DMS53 (cell line): ENCODE measurements around the gene TBC1D8.
A peak's percentile ranks its signal among the peaks of the same experiment; 100 is the strongest.

Source experiments
- DNase-seq: peaks from one replicate; lab custom pipeline; 2025; lab: John Stamatoyannopoulos, UW

The TBC1D8 gene

DNA sequence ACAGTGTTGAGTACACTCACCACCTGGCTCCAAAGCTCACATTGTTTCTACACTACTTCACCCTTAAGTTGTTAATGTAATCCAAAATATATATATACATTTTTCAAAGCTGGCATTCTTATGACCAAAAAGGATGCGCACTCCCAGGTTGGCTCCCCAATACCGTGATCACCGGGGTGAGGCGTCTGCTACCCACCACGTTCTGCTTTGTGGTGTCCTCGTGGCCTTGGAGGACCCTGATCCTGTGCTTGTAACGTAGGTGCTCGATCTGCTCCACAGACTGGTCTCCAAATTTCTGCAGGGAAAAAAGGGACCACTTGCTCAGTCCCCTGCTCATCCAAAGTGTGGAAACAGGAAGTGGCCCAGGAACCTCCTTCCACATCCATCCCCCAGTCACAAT, 123.3 kb downstream of the TBC1D8 start:
- no peak for DNase-seq

DNA sequence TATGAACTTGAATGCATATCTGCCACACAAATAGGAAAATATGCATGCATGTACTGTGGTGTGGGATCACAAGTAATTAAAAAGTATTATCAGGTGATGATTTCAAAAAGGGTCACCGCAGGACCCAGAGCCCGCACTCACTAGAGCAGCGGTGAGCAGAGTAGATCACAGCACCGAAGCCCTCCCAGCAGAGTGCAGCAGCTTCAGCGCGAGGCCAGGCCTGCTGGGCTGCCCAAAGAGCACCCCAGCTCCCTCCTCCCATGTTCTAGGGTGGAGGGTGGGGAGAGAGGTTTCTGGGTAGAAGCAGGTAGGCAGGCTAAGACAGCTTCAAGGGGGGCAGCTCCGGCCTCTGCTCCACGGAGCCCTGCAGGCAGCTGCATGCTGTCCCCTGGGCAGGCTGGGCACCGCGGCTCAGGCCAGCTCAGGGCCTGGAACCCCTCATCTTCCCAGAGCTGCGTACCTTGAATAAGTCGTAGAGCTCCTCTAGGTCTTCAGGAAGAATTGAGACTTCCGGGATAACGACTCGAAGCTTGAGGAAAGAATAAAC, 124.2 kb downstream of the TBC1D8 start:
- no peak for DNase-seq

DNA sequence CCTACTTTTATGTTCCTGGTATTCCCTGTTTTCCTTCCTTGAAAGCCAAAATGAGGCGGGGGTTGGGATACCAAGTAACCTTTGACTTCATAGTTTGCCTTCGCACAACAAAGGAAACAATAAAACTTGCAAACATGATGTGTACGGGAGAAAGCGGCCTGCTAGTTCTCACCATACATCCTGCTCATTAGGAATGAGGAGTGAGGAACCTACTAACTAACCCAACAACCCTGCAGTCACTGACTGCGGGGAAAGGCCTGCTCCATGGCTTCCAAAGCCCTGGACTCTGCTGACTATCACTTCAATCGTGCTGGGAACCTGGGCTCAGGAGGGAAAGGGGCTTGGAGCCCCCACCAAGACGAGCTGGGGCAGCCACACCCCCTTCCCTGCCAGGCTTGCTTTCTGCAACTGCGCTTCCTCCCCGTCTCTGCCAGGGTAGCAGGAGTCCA, 124.9 kb downstream of the TBC1D8 start:
- DNase-seq: no peak

DNA sequence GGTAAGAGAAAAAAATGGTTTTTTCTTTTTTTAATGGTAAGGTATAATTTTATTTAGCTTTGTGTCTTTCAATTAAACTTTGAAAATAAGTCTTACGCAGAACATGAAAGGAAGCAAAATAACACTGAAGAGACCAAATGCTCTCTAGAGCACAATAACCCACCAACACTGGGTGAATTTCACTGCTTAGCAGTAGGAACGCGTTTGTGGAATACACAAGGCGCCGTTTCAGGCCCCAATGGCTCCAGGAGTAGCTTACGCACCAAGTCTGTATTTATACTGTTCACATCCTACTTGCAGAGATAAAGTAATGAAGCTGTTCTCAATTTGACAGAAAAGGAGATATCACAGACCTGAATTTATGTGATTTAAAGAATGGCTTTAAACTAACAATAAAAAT, 125.6 kb downstream of the TBC1D8 start:
- no peak for DNase-seq

DNA sequence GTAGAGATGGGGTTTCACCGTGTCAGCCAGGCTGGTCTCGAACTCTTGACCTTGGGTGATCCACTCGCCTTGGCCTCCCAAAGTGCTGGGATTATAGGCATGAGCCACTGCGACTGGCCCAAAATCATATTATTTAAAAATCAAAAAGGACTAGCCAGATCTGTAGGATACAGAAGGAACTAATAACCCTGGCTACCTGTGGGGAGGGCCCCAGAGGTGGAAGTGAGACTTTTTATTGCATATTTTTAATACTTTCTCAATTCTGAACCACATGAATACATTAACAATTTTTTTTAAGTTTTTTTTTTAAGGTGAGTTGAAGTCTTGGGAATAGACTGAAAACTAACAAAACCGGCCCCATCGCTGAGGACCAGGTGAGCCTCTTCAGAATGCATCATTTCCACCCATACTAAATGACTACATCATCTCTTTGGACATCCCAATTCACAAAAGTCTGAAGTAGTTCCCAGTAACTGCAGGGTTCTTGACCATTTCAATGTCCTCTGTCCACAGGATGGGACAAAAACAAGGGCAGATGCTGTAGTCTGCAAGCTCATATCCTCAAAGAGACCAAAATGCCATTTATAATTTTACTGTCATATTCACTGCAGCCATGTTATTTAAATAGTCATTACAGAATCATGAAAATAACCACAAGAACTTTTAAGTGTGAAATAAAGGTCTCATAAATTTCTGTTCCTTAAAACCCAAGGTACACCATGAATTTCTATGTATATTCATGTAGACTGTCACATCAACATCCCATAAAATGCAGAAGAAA, 127.7 kb downstream of the TBC1D8 start:
- DNase-seq: no peak

DNA sequence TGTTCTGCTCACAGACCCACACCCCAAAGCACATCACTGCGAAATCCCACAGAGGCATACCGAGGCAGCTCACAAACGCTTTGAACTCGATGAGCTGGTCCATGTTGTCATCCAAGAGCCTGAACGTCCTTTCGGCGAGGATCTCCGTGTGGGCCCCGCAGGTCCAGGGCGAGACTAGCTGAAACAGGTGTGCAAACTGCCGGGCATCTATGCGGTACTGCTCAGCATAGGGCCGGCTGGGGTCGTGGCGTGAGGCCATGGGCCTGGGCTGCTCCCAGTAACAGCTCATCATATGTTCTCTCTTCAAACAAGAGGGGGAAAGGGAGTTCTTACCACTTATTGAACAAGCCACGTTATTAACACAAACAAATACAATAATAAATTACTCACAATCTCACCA, 129.0 kb downstream of the TBC1D8 start:
- DNase-seq: no peak

DNA sequence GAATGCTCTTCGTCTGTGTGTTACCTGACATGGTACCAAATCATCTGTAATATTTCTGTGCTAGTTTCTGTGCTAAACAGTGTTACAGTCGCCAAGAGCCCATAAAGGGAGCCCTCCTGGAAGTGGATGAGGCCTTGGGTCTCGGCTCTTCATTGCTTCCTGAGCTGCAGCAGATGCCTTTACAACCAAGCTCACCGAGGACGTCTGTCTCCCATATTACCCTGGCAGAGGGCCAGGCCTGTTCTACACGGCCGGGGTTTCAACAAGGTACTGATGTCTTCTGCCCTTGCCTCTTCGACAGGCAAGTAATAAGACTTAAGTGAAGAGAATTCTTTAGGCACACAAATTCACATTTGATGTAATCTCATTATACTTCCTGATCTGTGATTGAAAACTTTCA, 132.2 kb downstream of the TBC1D8 start:
- no peak for DNase-seq

DNA sequence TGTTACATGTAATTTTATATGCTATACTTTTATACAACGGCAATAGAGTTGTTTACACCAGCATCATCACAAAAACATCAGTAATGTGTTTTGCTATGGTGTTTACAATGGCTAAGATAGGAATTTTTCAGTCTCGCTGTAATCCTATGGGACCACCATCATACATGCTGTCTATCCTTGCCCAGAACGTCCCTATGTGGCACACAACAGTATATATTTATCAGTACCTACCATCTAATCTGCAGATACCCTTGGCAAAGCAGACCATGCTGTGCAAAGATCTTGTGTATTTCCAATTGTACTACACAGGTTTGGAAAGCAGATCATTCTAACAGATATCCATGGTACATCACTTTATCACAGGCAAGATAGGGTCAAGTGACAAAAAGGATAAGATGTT, 133.8 kb downstream of the TBC1D8 start:
- no peak for DNase-seq

DNA sequence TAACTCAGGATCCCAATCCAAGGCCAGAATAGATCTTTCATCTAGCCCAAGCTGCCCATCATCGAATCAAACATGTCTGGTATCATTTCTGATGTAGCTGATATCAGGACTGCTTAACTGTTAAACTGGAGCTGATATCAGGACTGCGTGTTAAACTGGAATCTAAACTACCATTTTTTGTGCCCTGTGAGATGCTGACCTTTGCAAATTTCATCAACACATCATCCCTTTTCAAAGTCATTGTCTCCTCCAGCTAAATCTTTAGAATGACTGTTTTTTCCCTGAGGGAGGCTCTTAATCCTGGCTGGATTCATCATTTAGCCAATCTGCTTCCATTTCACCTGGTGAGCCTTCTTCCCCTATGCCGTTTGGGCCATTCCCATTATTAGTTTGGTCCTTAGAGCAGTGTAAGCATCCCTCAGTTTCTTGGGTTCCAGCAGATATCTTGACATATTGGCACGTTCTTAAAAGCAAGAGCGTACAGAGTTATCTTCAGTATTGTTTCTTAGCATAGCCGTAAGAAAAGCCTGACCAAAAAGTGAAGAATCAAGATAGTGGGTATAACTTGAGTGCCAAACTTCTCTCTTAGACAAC, 136.8 kb downstream of the TBC1D8 start:
- no peak for DNase-seq

DNA sequence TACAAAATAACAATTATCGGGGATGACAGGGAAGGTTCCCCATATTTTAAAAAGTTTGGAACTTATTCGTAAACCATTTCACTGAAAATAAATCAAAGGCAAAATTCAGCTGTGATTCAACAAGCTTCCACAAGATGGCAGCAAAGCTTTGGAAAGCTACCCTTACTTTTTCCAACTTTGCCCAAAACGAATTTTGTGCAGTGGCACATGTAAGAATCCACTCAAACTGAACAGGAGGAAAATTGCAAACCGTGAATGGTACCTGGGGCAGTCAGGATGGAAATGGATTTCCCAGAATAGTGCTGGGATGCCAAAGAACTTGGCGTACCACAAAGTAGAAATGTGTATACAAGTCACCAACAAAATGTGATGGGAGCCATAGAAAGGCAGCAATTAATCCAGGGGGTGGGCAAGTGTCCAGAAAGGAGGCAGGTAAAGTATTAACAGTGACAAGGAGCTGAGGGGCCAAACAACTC, 138.4 kb downstream of the TBC1D8 start:
- DNase-seq: peak; percentile 71

DNA sequence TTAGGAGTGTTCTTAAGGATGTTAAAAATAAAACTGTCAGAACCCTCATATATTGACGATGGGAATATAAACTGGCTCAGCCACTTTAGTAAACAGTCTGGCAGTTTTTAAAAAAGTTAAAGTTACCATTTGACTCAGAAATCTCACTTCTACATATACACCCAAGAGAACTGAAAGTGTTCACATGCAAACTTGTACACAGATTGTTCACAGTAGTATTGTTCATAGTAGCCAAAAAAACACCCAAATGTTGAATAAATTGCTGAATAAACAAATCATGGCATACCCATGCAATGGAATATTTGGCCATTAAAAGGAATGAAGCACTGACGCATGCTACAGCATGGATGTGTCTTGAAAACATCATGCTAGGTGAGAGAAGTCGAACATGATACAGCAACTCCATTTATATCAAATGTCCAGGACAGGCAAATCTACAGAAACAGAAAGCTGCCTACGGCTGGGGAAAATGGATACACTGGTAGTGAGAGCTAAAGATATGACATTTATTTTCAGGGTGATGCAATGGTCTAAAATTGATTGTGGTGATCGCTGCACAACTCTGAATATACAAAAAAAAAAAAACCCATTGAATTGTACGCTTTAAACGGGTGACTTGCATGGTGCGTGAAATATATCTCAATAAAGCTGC, 139.0 kb downstream of the TBC1D8 start:
- DNase-seq: no peak

DNA sequence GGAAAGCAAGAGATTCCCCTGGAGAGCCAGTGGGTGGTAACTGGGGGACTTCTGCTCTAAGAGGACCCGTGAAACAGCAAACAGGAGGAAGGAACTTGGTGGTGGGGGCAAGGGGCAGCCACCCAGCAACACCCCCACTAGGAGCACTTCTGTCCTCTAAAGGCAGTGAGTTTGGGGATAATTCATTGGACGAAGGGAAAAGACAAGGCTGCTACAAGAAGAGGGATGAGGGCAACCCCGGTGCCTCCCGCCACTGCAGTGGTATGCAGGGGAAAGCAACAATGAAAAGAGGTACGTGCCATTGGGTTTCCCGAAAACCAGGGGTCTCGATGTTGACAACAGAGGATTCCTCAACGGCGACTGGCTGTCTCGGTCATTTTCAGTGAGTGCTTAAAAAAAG, 140.0 kb downstream of the TBC1D8 start:
- DNase-seq: no peak

DNA sequence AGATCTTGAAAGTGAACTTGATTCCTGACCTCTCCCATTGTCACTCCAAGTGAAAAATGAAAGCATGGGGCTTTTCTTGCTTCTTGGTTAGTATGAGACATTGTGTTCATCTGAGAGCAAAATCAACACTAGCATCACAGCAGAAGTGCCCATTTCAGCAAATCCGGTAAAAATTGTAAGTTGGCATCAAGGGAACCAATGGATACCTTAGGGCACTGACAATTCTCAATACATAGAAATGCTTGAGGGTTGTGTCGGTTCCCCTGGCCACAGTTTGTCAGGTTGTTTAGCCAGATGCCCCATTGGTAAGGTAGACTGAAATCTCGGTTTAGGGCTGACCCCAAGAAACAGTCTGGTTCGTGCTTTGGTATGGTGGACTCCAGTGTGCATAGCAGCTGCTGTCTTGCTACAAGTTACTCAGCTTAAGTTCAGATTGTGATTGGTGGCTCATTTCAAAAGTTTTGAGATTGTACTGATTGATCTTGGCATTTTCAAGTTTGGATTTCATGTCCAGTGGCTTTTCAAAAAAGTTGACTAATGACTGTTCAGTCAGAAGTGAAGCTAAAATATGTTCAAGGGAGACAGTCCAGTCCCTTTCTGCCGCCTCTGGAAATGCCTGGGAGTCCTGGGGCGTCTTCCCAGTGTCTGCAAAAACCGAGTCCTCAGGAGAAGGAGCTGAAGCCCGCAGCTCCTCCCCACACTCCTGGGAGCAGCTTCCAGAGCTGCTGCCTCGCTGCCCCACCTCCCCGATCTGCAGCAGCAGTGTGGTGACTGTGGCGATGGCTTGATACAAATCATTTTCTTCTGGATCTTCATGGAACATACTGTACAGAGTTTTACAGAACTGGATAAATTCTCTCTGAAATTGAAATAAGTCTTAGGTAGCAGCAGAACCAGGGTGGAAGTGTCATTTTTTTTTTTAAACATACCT, 143.5 kb downstream of the TBC1D8 start:
- DNase-seq: peak; percentile 50

DNA sequence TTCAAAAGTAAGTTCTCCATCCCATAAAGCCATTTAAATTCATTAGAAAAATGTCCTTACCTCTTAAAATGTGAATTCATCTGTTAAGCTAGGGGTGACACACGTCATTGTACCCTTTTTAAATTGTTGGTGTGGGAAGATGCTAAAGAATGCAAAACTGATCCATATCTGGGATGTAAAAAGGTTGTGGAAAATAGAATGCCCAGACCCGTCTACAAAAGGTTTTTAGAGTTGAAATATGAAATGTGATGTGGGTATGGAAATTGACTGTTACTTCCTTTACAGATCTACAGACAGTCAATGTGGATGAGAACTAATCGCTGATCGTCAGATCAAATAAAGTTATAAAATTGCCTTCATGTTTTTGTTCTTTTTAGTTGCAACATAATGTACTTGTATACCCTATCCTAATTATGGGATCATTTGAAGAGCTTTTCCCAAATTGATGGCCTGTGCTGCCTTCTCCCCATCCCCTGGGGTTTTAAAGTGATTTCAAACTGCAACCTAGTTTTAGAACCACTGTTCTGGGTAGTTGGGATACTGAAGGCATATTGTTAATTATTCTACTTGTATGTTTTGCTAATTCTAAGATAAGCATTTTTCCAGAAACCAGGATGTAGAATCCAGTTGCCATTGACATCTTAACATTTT, 145.0 kb downstream of the TBC1D8 start:
- DNase-seq: no peak

DNA sequence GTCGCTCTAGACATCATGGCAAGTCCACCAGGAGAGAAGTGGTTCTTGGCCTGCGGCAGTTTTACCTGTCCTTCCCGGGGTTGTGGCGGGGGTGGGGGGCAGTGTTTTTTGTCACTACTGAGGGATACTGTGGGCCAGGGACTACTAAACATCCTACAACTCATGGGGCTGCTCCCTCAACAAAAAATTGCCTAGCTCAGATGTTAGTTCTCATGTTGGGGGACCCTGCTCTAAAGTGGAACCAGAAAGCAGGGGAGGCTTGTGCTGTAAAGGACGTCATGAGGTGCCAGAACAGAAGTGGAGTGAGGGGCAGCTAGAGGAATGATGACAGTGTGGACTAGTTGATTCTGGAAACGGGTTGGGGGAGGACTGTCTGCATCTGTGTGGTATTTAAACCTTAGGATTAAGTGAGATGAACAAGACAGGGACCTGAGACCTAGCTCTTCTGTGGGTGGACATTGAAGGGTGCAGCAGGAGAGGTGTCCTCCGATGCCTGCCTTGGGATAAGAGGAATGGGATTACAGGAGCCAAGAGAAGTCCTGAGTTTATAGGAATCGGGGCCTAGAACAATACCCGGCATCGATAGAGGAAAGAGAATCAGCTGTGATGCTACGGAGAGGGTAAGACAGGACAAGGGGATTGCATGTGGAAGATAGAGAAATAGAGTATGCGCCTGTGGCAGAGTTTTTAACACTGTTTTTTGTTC, 146.4 kb downstream of the TBC1D8 start:
- no peak for DNase-seq

DNA sequence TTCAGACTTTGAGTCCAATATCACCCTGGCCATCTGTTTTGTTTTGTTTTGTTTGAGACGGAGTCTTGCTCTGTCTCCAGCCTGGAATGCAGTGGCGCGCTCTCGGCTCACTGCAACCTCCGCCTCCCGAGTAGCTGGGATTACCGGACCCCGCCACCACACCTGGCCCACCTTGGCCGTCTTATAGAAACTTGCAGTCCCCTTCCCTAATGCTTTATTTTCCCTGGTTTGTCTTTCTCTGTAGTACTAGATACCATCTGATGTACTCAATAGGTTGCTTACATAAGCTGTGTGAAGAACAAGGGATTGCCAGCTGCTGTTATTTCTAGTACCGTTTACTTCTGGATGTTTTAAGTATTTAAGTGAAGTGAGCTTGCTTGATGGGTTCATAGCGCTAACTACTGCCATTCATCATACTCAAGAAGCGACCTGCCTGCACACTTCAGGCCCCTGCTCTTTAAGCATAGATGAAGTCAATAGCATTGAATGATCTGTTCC, 147.9 kb downstream of the TBC1D8 start:
- peak; percentile 54 for DNase-seq

DNA sequence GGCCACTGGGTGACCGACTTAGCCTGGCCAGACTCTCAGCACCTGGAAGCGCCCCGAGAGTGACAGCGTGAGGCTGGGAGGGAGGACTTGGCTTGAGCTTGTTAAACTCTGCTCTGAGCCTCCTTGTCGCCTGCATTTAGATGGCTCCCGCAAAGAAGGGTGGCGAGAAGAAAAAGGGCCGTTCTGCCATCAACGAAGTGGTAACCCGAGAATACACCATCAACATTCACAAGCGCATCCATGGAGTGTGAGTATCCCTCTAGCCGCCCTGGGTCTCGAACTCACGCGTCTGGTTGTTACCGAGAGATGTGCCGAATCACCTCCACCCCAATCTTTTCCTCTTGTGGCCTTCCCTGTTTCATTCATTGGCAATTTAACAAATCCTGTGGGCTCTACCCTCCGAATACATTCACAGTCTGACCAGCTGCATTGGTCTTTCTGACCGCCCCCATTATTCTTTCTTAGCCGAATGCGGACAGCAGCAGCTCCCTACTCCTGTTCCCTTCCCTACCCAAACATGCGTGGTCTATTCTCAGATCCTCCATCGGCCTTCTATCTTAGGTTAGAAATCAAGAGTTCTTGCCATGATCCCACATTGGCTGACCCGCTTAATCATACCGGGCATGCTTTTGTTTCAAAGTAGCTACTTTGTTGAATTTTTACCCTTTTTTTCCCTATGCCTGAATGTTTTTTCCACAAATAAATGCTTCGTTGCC, 148.5 kb downstream of the TBC1D8 start:
- DNase-seq: peak; percentile 74

DNA sequence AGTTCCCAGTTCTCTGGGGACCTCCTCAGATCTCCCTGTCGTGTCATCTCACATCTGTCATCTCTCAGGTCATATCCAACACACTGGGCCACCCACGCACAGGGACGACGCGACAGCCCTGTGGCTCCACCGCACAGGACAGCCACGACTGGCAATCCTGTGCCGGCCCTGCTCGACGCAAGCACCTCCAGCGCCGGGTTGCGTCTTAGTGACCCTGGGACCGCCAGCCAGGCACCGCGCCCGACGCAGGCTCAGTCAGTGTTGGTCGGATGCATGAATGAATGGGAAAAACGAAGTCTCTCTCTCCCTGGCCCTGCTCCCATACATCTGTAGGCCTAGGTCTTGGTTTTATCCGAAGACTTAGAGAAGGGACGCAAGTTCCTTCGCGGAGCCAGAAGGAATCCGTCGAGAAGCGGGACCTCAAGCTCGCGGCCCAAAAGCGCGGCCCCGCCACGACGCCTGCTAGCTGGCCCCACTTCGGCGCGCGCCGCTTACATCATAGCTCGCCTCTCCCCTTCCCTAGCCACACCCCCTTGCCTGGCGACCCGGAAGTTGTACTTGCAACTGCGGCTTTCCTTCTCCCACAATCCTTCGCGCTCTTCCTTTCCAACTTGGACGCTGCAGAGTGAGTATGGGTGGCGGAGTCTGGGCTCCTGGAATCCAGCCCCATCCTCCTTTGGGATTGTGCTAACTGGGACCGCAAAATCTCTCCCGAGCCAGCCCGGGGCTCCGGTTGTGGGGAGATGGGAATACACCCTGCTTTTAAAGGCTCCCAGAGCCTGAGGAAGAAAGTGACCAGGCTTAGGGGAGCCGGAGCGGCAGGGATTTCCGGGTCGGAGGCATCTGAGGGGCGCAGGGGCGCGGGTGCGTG, 149.3 kb downstream of the TBC1D8 start, which contains the start of gene RPL31:
Gene RPL31, plus strand, starts transcription at position 599 of the 871 bp plus-strand sequence. CDS start 413 bp downstream, outside the sequence.
- peak; percentile 99 for DNase-seq

DNA sequence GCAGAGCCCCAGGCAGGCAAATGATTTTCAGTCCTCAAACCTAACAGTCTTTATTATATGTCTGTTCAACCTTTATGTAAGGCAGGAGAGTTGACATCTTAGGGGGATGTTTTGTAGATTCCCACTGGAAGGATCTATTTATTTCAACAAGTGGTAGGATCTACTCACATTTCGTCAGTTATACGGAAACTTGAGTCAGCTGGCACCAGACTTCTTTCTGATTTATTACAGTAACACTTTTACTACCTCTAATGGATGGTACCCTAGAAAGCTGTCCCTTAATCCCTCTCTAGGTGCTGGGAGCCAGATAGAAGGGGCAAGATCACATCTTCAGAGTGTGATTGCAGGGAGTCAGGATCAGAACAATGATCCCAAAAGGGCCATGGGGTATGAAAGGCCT, 151.2 kb downstream of the TBC1D8 start:
- DNase-seq: no peak
